Skeletal muscle satellite cell (primary cell): ENCODE results near the gene PCGF3.

ENCODE experiments used
- H3K27me3 ChIP-seq: 2 replicates; pipeline ENCODE4 v1.7.0; 2013; ENCODE audit warnings: low read length; ENCODE audit not compliant: control insufficient read depth, insufficient read depth
- H3K36me3 ChIP-seq: 2 replicates; pipeline ENCODE4 v1.7.0; 2013; ENCODE audit warnings: mild to moderate bottlenecking, control low read depth, low read length; ENCODE audit not compliant: insufficient read depth
- H3K4me1 ChIP-seq: 2 replicates; pipeline ENCODE4 v1.7.0; 2013; ENCODE audit warnings: low read length; ENCODE audit not compliant: control insufficient read depth, insufficient read depth
- H3K4me2 ChIP-seq: 2 replicates; pipeline ENCODE4 v1.7.0; 2013; ENCODE audit warnings: mild to moderate bottlenecking, low read length
- H3K4me3 ChIP-seq: 2 replicates; pipeline ENCODE4 v1.7.0; 2013; ENCODE audit warnings: low read length
- H3K9ac ChIP-seq: 2 replicates; pipeline ENCODE4 v1.7.0; 2013; ENCODE audit warnings: mild to moderate bottlenecking, low read depth, low read length, moderate library complexity
- H3K9me3 ChIP-seq: replicated peaks from 2 replicates; pipeline ENCODE4 v1.7.0; 2013; ENCODE audit warnings: mild to moderate bottlenecking, control low read depth, low read length

The PCGF3 gene

GRCh38 chr4:788636-789297 lies 83.1 kb downstream of the PCGF3 start:
- H3K9ac ChIP-seq, result no peak overlapping the region
- no peak overlapping the region for H3K4me2 ChIP-seq
- no peaks in the 10 kb centered on the region for H3K36me3 ChIP-seq
- H3K9me3 ChIP-seq, result no peaks in the 10 kb centered on the region
- H3K4me1 ChIP-seq, result no peaks in the 10 kb centered on the region
- H3K4me3 ChIP-seq, result no peak overlapping the region
- peaks cover 54% of the 10 kb centered on the region for H3K27me3 ChIP-seq

GRCh38 chr4:789571-790465 lies 84.2 kb downstream of the PCGF3 start:
- Histone ChIP-seq H3K27me3 (peaks cover 64% of the 10 kb centered on the region), H3K4me2 (no peak overlapping the region), H3K36me3 (no peaks in the 10 kb centered on the region), H3K9me3 (no peaks in the 10 kb centered on the region), H3K4me3 (no peak overlapping the region), H3K4me1 (no peaks in the 10 kb centered on the region), H3K9ac (no peak overlapping the region)

- Histone ChIP-seq H3K9me3 (no peaks in the 10 kb centered on the region), H3K36me3 (no peaks in the 10 kb centered on the region), H3K4me3 (no peak overlapping the region), H3K4me1 (peaks cover 5% of the 10 kb centered on the region), H3K27me3 (peaks cover 67% of the 10 kb centered on the region), H3K9ac (no peak overlapping the region), H3K4me2 (no peak overlapping the region)
Measured at GRCh38 chr4:790466-790820, 84.8 kb downstream of the PCGF3 start.

GRCh38 chr4:791252-791897 lies 85.7 kb downstream of the PCGF3 start:
- no peak overlapping the region for H3K4me3 ChIP-seq
- H3K27me3 ChIP-seq, result peaks cover 74% of the 10 kb centered on the region
- no peak overlapping the region for H3K4me2 ChIP-seq
- no peak overlapping the region for H3K9ac ChIP-seq
- H3K9me3 ChIP-seq, result no peaks in the 10 kb centered on the region
- H3K36me3 ChIP-seq, result no peaks in the 10 kb centered on the region
- peaks cover 5% of the 10 kb centered on the region for H3K4me1 ChIP-seq

GRCh38 chr4:791898-792625 lies 86.4 kb downstream of the PCGF3 start:
- Histone ChIP-seq H3K9me3 (no peaks in the 10 kb centered on the region), H3K4me3 (no peak overlapping the region), H3K4me1 (peaks cover 5% of the 10 kb centered on the region), H3K9ac (no peak overlapping the region), H3K4me2 (peak overlapping the region; percentile 37), H3K27me3 (peaks cover 76% of the 10 kb centered on the region), H3K36me3 (no peaks in the 10 kb centered on the region)

GRCh38 chr4:792626-793092 lies 87.0 kb downstream of the PCGF3 start:
- Histone ChIP-seq H3K9ac (no peak overlapping the region), H3K4me1 (peaks cover 5% of the 10 kb centered on the region), H3K36me3 (no peaks in the 10 kb centered on the region), H3K9me3 (no peaks in the 10 kb centered on the region), H3K4me2 (peak overlapping the region; percentile 37), H3K27me3 (peaks cover 73% of the 10 kb centered on the region), H3K4me3 (no peak overlapping the region)

- Histone ChIP-seq H3K9me3 (no peaks in the 10 kb centered on the region), H3K9ac (no peak overlapping the region), H3K4me2 (no peak overlapping the region), H3K27me3 (peaks cover 68% of the 10 kb centered on the region), H3K4me1 (peaks cover 5% of the 10 kb centered on the region), H3K4me3 (no peak overlapping the region), H3K36me3 (no peaks in the 10 kb centered on the region)
Measured at GRCh38 chr4:793093-793861, 87.6 kb downstream of the PCGF3 start.

- H3K27me3 ChIP-seq, result peaks cover 65% of the 10 kb centered on the region
- H3K4me1 ChIP-seq, result peaks cover 5% of the 10 kb centered on the region
- H3K9me3 ChIP-seq, result no peaks in the 10 kb centered on the region
- no peaks in the 10 kb centered on the region for H3K36me3 ChIP-seq
- H3K4me2 ChIP-seq, result no peak overlapping the region
- no peak overlapping the region for H3K9ac ChIP-seq
- no peak overlapping the region for H3K4me3 ChIP-seq
Measured at GRCh38 chr4:793941-794621, 88.4 kb downstream of the PCGF3 start.

- peaks cover 5% of the 10 kb centered on the region for H3K4me1 ChIP-seq
- H3K4me2 ChIP-seq, result peak overlapping the region; percentile 58
- no peaks in the 10 kb centered on the region for H3K9me3 ChIP-seq
- peaks cover 65% of the 10 kb centered on the region for H3K27me3 ChIP-seq
- H3K36me3 ChIP-seq, result no peaks in the 10 kb centered on the region
- no peak overlapping the region for H3K4me3 ChIP-seq
- H3K9ac ChIP-seq, result no peak overlapping the region
Measured at GRCh38 chr4:794900-795725, 89.5 kb downstream of the PCGF3 start.

- Histone ChIP-seq H3K9ac (no peak overlapping the region), H3K4me3 (no peak overlapping the region), H3K27me3 (peaks cover 59% of the 10 kb centered on the region)
Measured at GRCh38 chr4:795726-796119, 90.1 kb downstream of the PCGF3 start.

More at GRCh38 chr4:795726-796119, 90.1 kb downstream of the PCGF3 start:
- peaks cover 5% of the 10 kb centered on the region for H3K4me1 ChIP-seq
- no peaks in the 10 kb centered on the region for H3K36me3 ChIP-seq
- H3K4me2 ChIP-seq, result no peak overlapping the region
- H3K9me3 ChIP-seq, result no peaks in the 10 kb centered on the region
